Measurements from ENCODE around the gene APOL2. TPM values are rescaled to one million over a fixed set of nuclear protein-coding genes. Genes with fewer than 3 reads are reported as not detected.
A peak's percentile ranks its signal among the peaks of the same experiment; 100 is the strongest.
"Not testable (repeated sequence)": the region's sequence is repeated elsewhere in the genome, so short reads cannot be mapped to it uniquely, and the experiment has no call there.

APOL2 gene
- polyA plus RNA-seq, 10 donors = 14.9 to 25.2 (median 18.4) TPM

DNA sequence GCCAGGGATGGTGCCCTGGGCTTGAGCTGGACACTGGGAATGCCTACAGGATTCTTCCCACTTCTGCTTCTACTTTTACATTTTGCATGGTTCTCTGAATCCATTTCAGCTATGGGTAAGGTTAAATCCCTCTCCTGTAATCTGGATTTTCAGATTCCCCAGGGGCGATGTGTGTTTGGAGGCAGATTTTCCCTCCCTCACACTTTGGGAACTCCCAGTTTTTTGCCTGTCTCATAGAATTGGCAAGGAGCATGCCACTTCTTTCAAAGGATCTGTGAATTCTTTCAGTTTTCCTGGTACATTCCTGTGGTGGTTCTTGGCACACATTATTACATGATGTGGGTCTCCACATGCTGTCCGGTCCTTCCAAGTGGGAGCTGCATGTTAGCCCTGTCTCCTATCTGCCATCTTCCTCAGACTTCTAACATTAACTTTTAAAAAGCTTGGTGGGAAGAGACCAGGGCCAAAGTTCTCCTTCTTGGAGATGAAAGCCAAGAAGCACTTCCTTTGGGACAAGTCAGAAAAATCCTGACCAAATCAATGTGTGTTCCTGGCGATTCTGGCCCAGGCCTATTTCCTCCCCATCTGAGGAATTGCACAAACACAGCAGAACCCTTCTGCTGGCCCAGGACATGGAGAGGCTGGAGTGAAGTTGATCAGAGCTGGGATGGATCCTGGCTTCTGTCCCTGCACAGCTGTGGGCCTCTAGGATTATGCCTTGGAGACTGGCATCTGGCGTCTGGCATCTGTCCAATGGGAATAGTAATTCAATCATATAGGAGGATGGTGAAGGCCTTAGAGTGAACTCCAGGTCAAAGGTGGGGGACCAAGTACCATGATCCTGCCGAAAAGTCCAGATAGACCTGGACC, 5.4 kb upstream of the APOL2 start:
- peak in 1 of 3 donors; percentile 60 for DNase-seq

DNA sequence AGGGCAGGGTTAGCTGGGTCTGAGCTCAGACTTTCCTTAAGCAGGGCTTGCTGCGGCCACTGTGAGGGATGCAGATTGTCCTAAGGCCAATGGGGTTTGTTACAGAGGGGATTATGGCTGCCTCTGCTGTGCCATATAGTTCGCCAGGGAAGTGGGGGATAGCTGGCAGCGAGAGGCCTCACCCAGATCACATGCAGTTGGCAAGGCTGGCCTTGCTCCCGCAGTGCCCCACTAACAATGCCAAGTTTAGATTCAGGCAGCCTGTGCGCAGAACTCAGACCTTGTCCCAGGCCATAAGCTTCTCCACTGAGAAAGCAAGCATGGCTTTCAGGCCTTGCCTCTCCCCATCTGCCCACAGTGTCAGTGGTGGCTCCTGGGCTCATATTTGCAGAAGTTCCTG, 4.7 kb upstream of the APOL2 start:
- peak in 1 of 3 donors; percentile 42 for DNase-seq

DNA sequence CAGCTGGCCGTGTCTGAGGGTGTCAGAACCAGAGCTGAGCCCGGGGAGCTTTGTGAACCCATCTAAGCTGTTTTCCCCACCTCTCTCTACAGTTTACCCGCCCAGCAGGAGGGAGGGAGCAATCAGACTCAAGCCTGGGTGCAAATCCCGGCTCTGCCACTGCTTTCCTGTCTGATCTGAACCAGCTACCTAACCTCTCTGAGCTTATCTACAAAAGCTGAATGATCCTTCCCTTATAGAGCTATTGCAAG, 252 bp downstream of the APOL2 start:
- no peak for DNase-seq

DNA sequence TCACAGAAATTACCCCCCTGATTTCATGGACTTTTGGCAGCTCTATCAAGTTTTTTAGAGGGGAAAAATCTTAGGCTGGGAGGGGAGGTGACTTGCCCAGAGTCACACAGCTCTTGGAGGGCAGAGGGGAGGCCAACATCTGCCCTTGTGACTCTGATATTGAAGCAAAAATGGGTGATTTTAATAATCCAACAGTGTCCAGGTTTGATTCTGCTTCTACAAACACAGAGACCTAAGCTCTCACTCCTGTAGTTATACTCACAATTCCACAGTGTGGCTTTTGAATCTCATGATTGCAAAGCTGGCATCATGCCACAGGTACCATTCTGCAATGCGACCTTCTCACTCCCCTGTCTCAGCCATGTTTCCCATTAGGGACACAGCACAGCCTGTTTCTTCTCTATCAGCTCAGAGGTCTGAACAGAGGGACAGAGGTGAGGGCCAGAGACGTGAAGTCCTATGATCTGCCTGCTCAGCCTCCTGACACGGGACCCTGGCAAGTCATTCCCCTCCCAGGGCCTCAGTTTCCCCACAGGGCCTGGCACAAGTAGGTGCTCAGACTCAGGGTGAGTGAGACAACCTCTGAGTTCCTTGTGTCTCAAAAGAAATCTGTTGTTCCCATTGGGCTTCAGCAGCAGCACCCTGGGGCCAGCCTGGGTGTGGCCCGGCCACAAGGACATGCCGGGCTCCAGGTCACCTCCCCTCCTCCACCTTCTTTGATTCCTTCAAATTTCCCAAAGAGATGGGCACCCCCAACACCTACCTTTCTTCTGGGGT, 766 bp downstream of the APOL2 start:
- DNase-seq = peak in 1 of 3 donors; percentile 60

DNA sequence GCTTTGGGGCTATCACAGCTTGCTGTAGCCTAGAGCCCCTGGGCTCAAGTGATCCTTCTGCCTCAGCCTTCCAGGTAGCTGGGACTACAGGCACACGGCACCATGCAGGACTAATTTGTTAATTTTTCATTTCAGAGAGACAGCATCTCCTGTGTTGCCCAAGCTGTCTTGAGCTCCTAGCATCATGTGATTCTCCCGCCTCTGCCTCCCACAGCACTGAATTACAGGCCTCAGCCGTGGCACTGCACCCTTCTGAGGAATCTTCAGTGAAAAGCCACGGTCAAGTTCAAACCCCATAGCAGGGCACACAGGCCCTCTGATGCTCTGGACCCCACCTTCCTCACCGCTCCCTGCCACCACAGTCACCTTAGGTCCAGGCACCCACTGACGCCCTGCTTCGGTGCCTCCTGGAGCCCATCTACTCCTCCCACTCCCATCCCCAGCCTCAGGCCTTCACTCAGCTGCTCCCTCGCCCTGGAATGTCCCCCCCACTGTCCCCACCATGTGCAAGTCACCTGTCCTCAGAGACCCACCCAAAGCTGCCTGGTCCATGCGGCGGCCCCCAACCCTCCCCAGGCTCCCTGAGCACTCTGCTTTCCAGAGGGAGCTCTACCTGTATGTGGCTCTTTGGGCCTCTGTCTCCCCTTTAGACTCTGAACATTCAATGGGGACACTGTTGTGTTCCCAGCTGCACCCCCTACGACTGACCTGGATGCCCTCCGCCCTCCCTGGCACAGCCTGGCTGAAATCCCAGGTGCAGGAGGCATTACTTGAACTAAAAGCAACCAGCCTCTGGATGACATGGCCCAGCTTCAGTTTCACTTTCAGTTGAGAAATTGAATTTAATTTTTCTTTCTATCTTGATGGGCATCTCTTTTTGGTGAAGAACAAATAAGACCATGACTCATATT, 1.6 kb downstream of the APOL2 start:
- DNase-seq = peak in 1 of 3 donors; percentile 34

DNA sequence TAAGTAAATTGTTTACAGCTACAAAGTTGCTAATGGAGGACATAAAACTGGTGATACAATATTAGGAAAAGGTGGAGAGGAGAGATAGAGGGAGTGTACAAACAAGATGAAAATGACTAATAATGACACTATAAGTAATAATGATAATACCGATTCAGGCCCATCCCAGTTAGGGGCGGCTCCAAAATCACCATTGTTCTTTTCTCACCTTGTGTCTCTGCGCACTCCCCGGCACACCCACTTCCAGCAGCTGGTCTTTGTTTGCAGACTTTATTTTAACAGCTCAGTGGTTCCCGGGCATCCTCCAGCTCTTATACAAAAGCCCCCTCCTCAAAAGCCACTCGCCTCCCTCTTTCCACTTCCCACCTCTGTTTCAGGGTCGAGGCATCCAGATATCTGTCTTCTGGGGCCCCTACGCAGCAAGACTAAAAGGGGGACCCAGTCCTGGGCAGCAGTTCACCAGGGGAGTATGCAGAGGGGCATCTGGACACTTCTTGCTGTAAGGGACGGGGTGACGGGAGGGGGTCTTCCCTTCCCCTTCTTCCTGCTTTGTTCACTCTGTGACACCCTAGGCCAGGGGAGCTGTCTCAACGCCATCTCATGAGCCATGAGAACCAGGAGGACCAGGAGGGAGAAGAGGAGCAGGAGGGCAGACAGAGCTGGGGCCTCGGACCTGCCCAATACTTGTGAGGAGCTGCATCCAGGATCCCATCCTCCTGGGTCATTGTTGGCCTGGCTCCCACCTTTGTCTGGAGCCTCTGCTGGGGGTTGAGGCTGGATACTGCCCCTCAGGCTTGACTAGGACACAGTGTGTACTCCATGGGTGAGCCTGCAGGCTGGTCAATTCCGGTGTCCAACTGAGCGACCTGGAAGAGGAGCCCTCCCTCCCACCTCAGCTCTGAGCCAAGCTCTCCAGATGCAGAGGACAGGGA, 2.7 kb downstream of the APOL2 start:
- no peak for DNase-seq

DNA sequence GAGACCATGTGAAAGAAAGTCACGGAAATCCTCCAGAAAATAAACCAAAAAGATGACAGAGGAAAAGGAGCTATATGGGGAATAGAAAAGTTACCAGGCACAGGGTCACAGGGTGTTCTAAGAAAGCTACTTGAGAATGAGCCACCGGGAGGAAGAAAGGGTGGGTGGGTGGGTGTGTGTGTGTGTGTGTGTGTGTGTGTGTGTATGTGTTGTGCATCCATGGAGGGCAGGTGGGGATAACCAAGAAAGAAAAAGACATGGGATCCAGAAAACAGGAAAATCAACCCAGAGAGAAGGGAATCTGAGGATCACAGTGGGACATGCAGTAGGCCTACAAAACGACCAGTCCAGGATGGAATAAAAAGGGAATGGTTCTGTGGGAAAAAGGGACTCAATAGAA, 3.7 kb downstream of the APOL2 start:
- no peak for DNase-seq

DNA sequence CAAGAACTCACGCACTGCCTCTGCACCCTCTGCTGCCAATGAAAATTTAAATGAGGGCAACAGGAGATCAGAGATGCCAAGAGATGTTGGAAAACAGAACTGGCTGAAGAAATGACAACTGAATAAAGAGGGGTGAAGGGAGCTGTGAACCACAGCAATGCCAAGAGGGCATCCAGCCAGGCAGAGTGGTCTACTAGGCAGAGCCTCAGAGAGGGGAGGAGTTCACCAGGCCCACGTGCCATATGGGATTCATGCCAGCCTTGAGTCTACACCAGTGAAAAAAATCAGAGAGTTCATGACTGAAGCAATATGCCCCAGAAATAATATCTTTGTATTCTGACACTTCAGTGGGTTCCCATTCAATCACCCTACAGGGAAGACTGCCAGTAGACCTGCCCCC, 4.4 kb downstream of the APOL2 start:
- DNase-seq = no peak

DNA sequence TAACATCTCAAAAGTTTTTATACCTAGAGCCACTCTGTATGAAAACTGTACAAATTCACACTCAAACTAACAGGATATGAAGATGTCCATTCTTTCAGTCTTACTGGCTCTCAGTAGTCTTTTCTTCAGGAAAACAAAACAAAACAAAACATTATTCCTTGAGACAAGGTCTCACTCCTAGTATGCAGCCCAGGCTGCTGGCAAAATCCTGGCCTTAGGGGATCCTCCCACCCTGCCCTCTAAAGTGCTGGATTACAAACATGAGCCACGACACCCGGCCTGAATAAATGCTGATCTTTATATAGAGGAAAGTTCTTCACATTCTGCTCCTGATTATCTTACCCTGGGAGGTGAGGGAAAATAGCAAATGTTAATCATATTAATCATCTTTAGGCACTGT, 5.1 kb downstream of the APOL2 start:
- no peak for DNase-seq

DNA sequence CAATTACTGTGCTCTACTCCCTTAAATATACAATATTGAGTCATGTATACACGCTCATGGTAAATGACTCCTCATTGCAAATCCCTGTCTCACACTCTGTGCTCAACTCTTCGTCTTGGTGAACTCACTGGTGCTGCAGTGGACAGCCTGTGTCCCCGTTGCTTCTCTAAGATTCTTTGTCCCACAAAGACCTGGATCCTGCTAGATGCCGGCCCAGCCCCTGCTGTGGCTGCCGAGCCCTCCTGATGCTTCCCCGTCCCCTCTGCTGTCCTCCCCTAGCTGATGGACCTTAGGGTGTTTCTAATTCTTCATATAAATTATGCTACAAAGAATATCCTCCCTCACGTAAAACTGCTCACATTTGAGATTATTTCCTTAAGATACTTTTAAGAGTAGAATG, 5.5 kb downstream of the APOL2 start:
- no peak for DNase-seq

DNA sequence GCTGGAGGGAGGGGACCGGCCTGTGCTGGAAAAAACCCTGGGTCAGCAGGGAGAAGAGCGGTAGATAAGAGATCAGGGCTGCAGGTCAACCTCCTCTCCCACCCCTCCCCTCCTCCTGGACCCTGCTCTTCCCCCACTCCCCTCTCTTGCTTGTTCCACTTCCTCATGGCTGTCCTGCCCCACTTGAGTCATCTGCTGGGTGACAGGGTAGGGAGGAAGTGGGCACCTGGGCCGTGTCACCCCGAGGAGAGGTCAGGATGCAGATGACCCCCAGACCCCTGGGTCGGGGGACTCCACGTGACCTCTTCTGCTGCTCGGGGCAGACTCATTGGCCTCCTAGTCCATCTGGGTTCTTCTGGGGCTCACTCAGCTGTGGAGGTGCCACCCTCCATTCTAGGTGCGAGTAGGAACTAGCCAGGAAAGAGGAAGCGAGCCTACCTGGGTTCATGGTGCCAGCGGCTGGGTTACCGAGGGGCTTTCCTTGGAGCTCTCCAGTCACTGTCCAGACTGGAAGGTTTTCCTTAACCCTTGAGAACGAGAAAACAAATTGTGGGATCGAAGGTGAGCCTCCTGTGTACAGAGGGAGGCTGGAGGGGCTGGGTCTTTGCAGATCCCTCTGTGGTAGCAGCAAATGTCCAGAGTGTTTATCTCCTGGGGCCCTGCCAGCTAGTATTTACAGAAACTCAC, 6.5 kb downstream of the APOL2 start:
- DNase-seq = no peak

DNA sequence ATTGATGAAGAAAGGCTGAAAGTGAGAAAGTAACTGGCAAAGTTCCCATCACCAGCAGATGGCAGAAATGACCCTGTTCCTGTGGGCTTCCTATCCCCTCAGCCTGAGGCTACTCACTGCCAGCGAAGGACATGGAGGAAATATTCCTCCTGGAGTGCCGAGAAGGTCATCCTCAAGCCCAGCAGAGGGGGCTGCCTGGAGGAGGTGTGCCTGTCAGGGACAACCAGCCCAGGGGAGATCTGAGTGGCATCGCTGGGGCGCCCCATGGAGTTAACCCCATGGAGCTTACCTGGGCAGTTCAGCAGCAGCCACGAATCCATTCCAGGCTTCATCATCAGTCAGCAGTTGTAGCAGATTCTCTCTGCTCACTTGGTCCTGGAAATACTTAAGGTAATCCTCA, 8.3 kb downstream of the APOL2 start:
- DNase-seq = not testable (repeated sequence)

DNA sequence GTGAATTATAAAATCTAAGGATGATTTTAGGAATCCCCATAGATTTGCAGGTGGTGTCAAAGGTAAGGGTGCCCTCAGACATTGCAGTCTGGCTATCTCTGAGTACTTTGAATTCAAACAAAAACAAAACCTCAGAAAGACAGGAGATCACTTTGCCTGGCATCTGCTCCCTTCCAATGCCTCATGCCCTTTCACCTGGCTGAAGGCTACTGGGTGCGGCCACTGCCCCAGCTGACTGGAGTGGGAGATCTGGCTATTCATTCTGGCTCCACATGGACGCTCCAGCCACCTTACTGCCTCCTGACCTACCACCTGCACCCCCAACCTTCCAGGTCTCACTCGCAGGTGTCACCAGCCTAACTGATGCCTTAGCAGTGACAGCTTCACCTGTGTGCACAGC, 9.7 kb downstream of the APOL2 start:
- not testable (repeated sequence) for DNase-seq

DNA sequence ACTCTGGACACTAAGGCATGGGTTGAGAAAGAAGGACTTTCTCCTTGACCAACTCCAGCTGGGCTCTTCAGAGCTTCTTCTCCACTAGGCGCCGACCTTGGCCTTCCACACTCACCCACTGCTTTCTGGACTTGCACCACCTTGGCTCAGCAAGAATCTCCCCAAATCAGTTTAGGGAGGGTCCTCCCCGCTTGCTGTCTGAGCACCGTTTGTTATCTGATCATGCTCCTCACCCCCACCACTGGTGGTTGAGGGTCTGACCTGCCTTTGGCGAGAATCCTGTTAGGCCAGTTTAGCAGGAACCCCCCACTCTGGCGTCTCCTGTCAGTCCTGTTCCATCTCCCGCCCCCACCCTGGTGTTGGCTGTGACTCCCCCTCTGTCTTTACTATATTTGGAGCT, 10.4 kb downstream of the APOL2 start:
- no peak for DNase-seq

DNA sequence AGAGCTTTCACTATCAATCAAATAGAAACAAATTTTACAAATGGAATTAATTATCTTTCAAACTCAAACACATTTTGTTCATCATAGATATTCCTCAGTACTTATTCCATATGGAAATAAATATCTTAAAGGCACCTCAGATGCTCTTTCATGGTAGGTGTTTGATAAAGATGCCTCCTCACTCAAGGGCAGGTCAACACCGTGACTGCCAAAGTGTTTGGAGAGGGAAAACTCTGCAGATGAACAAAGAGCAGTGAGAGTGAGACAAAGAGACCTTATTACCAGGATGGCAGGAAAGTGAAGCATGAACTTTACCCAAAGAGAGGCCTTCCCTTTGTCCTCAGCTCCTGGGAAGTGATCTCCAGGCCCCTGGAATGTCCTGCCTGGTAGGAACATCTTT, 11.0 kb downstream of the APOL2 start:
- DNase-seq = not testable (repeated sequence)

DNA sequence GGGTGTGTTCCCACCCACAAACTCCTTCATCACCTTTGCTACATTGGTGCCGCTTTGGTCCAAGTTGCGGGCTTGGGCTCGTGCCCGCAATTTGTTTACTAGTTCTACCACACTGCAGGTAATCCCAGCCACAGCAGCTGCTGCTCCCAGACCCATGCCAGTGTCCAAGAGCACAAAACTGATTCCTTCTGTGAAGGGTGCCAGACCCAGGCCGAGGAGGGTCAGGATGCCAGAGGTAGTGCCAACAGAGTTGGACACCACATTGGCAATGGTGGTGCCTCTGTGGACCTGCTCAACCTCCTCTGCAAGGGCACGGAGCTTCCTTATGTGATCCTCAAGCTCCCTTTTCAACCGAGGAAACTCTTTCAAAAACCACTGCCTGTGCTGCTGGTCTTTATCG, 11.5 kb downstream of the APOL2 start:
- no peak for DNase-seq

DNA sequence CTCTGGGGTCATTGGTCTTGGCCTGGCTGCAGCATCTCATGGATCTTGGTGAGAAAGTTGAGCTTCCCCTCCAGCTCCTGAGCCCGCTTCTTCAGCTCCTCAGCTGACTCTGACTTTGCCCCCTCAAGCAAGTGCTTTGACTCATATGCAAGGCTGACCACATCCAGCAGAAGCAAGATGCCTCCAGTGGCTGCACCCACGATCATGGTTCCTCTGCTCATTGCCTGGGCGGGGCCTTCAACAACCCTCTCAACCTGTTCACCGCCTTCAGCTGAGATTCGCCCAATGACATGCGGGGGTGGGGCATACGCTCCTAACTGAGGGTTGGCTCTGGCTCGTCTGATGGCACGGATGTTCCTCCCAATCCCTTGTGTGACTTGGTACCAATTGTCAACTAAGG, 11.9 kb downstream of the APOL2 start:
- DNase-seq = no peak

DNA sequence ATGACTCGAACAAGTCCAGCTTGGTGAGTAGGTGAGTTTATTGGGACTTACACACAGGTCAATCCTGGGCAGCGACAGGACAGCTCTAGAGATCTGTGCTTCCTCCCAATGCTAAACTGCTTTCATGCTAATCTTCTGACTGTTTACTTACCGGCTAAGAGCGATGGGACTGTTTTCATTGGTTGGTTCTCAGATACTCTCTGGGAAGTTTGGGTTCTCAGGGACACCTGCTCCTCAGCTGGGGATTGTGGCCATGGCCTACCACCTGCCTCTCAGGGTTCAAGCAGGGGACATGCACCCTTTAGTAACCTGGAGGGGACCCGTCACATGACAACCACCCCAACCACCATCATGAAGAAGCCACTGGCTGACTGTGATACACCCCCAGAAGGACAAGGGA, 13.1 kb downstream of the APOL2 start:
- DNase-seq = no peak

DNA sequence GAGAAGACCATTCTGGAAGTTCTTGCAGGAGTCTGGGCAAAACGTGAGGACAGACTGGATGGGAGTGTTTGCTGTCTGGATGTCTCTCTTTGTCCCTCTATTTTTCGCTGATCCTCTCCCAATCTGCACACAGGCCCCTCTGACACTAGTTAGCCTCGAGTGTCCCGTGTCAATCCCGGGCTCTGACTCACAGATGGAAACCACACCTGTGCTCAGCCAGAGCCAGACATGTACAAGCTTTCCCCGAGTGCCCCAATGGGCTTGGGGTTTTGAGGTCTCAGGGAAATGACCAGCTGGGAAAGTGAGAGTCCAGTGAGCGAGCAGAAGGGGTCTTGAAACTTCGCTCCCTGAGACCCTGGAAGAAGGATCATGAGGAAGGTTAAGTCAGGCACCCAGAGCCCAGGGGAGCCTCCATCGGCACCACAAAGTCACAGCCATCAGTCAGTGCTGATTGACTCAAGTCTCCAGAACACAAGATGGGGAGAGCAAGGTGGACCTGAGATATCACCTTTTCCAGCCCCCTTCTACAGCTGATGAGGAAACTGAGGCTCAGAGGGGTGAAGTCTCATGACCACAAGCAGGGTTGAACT, 13.9 kb downstream of the APOL2 start:
- DNase-seq = no peak

DNA sequence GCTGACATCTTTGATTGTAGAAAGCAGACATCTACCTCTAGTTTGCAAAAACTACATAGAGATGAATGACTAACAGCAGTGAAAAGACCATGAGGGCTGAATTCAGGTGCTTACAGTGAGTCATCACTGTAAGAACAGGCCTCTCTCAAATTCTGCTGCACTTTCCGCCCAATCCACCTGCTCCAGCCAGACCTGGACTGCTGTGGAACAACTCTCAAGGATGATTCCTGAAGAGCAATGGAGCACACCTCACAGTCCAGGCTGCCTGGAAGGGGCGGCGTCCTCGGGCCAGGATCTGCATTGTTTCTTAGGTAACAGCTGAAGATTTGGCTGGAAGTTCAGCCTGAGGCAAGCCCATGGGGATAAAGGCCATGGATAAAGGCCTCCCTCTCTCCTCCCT, 15.1 kb downstream of the APOL2 start:
- no peak for DNase-seq
